A549 (cell line): ENCODE results near the gene AKR1E2. TPM values are rescaled to one million over a fixed set of nuclear protein-coding genes. Genes with fewer than 3 reads are reported as not detected.

Experiments used
- ATAC-seq, 2 experiments: fragments of 200-7000 bp in 1 of 2; fragments of >200 bp in 1 of 2; cut with Nextera tagmentation in 1 of 2; cut with Tn5 transposase in 1 of 2; 3 replicates each; pipeline versions ENCODE4 v1.8.0 to v1.9.1; 2018 to 2020; ENCODE audit warnings: mild to moderate bottlenecking in 1 of 2, moderate library complexity in 1 of 2
- CTCF ChIA-PET: fragments of 300-600 bp; sonication (Branson Sonifier 250); formaldehyde crosslinking; extraction: SDS; loops from one replicate; lab custom pipeline; 2021; ENCODE audit warnings: antibody characterized with exemption, inconsistent platforms; lab: Yijun Ruan, JAX
- POLR2A ChIA-PET: fragments of 350-600 bp; formaldehyde crosslinking; extraction: SDS; loops from one replicate; lab custom pipeline; 2021; ENCODE audit warnings: antibody characterized with exemption, inconsistent platforms; lab: Yijun Ruan, JAX
- DNase-seq, 2 experiments: peaks; one replicate each; pipeline versions ENCODE4 v3.0.0 to v3.0.0-alpha.2; 2011 to 2016; ENCODE audit warnings: low read depth in 1 of 2, low spot score in 1 of 2
- FAIRE-seq: peaks from 2 replicates; lab custom pipeline; 2011; peaks lifted over from hg19 to GRCh38; lab: Jason Lieb, UNC
- H3K27ac ChIP-seq, 2 experiments: fragments of >200 bp; sonication (Bioruptor Twin); formaldehyde crosslinking; 3 replicates each; pipeline ENCODE4 v1.5.1; 2016 to 2017
- H3K4me1 ChIP-seq: fragments of >200 bp; sonication (Bioruptor Twin); formaldehyde crosslinking; 3 replicates; pipeline ENCODE4 v1.6.1; 2016
- H3K4me2 ChIP-seq: fragments of >200 bp; sonication (Bioruptor Twin); formaldehyde crosslinking; 3 replicates; pipeline ENCODE4 v1.6.1; 2016
- H3K4me3 ChIP-seq: fragments of >200 bp; sonication (Bioruptor Twin); formaldehyde crosslinking; 3 replicates; pipeline ENCODE4 v1.5.1; 2016
- H3K9me3 ChIP-seq: fragments of >200 bp; sonication (Bioruptor Twin); formaldehyde crosslinking; 3 replicates; pipeline ENCODE4 v1.6.1; 2016
- CBX2 ChIP-seq: fragments of 200-600 bp; sonication (generic); IDR thresholded peaks from 2 replicates; pipeline ENCODE4 v1.6.1; 2016; ENCODE audit warnings: low read depth, mild to moderate bottlenecking, borderline replicate concordance
- CBX8 ChIP-seq: fragments of 200-600 bp; sonication (generic); IDR thresholded peaks from 2 replicates; pipeline ENCODE4 v1.6.1; 2016
- EP300 ChIP-seq, 2 experiments: fragments of >200 bp; sonication (Bioruptor Twin); formaldehyde crosslinking; IDR thresholded peaks; 2 replicates in 1 of 2; 3 replicates in 1 of 2; pipeline ENCODE4 v1.6.1; 2016 to 2017
- ESRRA ChIP-seq: fragments of 150-350 bp; IDR thresholded peaks from 2 replicates; pipeline ENCODE4 v1.6.1; 2014; ENCODE audit warnings: mild to moderate bottlenecking, low read length, borderline replicate concordance
- FOSB ChIP-seq: fragments of 250-450 bp; sonication (Bioruptor Pico); IDR thresholded peaks from 2 replicates; pipeline ENCODE4 v1.5.0; 2020; ENCODE audit warnings: mild to moderate bottlenecking, moderate library complexity
- FOSL2 ChIP-seq, 2 experiments: fragments of 450-650 bp in 1 of 2; fragments of >200 bp in 1 of 2; sonication (Bioruptor Twin) in 1 of 2; formaldehyde crosslinking; IDR thresholded peaks; 2 replicates each; pipeline versions ENCODE4 v1.5.0 to v1.6.1; 2016 to 2020; ENCODE audit warnings: mild to moderate bottlenecking in 1 of 2, moderate library complexity in 1 of 2
- GATA3 ChIP-seq: IDR thresholded peaks from 2 replicates; pipeline ENCODE4 v1.6.1; 2012; ENCODE audit warnings: borderline replicate concordance
- HDAC2 ChIP-seq: fragments of 200-600 bp; sonication (generic); IDR thresholded peaks from 2 replicates; pipeline ENCODE4 v1.6.1; 2016
- HOXB13 ChIP-seq: fragments of 250-450 bp; sonication (Bioruptor Pico); IDR thresholded peaks from 2 replicates; pipeline ENCODE4 v1.5.0; 2020; ENCODE audit warnings: low read depth, mild to moderate bottlenecking, moderate library complexity
- HOXB5 ChIP-seq: fragments of 250-450 bp; sonication (Bioruptor Pico); IDR thresholded peaks from 2 replicates; pipeline ENCODE4 v1.5.0; 2020; ENCODE audit warnings: mild to moderate bottlenecking, moderate library complexity
- JUN ChIP-seq, 2 experiments: fragments of >200 bp; sonication (Bioruptor Twin); formaldehyde crosslinking; IDR thresholded peaks; 2 replicates in 1 of 2; 3 replicates in 1 of 2; pipeline ENCODE4 v1.6.1; 2016 to 2017
- JUNB ChIP-seq: fragments of >200 bp; sonication (Bioruptor Twin); formaldehyde crosslinking; IDR thresholded peaks from 2 replicates; pipeline ENCODE4 v1.6.1; 2016
- MAFK ChIP-seq: fragments of 450-650 bp; IDR thresholded peaks from 2 replicates; pipeline ENCODE4 v1.6.1; 2014; ENCODE audit not compliant: partially characterized antibody
- NR3C1 ChIP-seq: fragments of >200 bp; sonication (Bioruptor Twin); formaldehyde crosslinking; IDR thresholded peaks from 3 replicates; pipeline ENCODE4 v1.6.1; 2017
- POLR2A ChIP-seq: IDR thresholded peaks from 2 replicates; pipeline ENCODE4 v1.6.1; 2012; ENCODE audit warnings: mild to moderate bottlenecking, low read length
- RARB ChIP-seq: fragments of 250-450 bp; sonication (Bioruptor Pico); IDR thresholded peaks from 2 replicates; pipeline ENCODE4 v1.8.0; 2021; ENCODE audit warnings: mild to moderate bottlenecking, moderate library complexity
- RNF2 ChIP-seq: fragments of 200-600 bp; sonication (generic); IDR thresholded peaks from 2 replicates; pipeline ENCODE4 v1.6.1; 2016; ENCODE audit warnings: low read depth, mild to moderate bottlenecking, antibody characterized with exemption, moderate library complexity, borderline replicate concordance
- TFCP2L1 ChIP-seq: fragments of 250-450 bp; sonication (Bioruptor Pico); IDR thresholded peaks from 2 replicates; pipeline ENCODE4 v1.5.0; 2021; ENCODE audit warnings: mild to moderate bottlenecking
- ZSCAN20 ChIP-seq: fragments of 250-450 bp; sonication (Bioruptor Pico); IDR thresholded peaks from 2 replicates; pipeline ENCODE4 v1.8.0; 2022; ENCODE audit warnings: mild to moderate bottlenecking, moderate library complexity
- WGBS: methylation state at CpG from one replicate; pipeline ENCODE4 v1.1.6; 2017; ENCODE audit errors: missing lambda C conversion rate; 5-methylcytosine and 5-hydroxymethylcytosine counted together
- polyA plus RNA-seq, 4 experiments: library from polyadenylated mRNA; depleted of rRNA in 3 of 4; stranded (reverse); fragments of >200 nt; fragmentation: RNase III in 1 of 4; extraction: RNeasy Plus Mini Kit Qiagen cat#74134 plus additional on column Dnase treatment in 1 of 4; gene quantifications; 2 replicates in 3 of 4; 3 replicates in 1 of 4; pipeline ENCODE4 v1.2.3, GENCODE V29; 2011 to 2017
- TF ChIP-seq, protein P1 (sequence below): IDR thresholded peaks from 2 replicates; pipeline ENCODE4 v1.6.1; 2012
- TF ChIP-seq, protein P2 (sequence below): IDR thresholded peaks from 2 replicates; pipeline ENCODE4 v1.6.1; 2012; ENCODE audit warnings: low read depth, borderline replicate concordance
- TF ChIP-seq, protein P3 (sequence below): fragments of >200 bp; sonication (Bioruptor Twin); formaldehyde crosslinking; IDR thresholded peaks from 3 replicates; pipeline ENCODE4 v1.5.1; 2016
- TF ChIP-seq, protein P4 (sequence below): fragments of 250-450 bp; sonication (Bioruptor Pico); IDR thresholded peaks from 2 replicates; pipeline ENCODE4 v1.5.0; 2021; ENCODE audit warnings: mild to moderate bottlenecking, moderate library complexity, borderline replicate concordance
- TF ChIP-seq, protein P5 (sequence below): fragments of 150-350 bp; IDR thresholded peaks from 2 replicates; pipeline ENCODE4 v1.6.1; 2014; ENCODE audit warnings: low read depth, mild to moderate bottlenecking, low read length

The AKR1E2 gene
- polyA plus RNA-seq, 2 of the 4 experiments (the other 2 are of a cell fraction): 11.2 to 17.5 TPM

DNA sequence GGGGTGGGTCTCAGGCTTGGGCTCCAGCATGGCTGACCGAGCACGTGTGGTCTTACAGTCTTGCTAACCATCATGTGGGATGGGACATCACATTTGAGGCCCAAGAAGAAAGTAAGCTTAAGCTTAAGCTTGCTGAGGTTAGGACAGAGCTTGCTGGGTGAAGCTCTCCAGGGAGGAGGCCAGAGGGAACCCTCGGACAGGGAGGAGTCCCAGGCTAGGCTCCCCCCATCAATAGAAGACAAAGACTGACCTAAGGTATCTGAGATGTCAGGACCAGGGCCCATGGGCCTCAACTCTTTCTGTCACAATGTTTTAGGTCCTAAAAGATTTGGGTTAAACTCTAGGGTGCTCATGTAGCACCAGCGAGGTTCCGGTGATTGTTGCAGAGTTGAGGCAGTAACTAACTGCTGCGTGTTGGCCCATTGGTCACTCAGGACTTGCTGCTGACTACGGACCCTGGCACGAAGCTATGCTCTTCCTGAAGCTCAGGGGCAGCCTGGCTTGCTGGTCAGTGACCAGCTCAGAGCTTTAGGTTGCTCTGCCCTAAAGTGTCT, 10.5 kb downstream of the AKR1E2 start:
- CTCF ChIA-PET: interaction anchor here (0.6 to 11.1 kb wide), 8 partner anchors 10 to 1097 kb away, joined by 3 to 153 read pairs (median 7); partner anchors contain the start of gene AKR1E2
- H3K4me1 ChIP-seq: no peaks in the 10 kb centered on the region
- DNase-seq: no peak
- H3K4me3 ChIP-seq: no peak overlapping the region
- no peak overlapping the region for H3K27ac ChIP-seq
- no peaks in the 10 kb centered on the region for H3K9me3 ChIP-seq
- H3K4me2 ChIP-seq: no peak overlapping the region
- WGBS: 91% methylated on average over 8 of the region's 8 CpGs
- TF ChIP-seq HOXB13 (CRISPR knock-in tag): no peak
- no peak for TF ChIP-seq CBX2
- no peak for TF ChIP-seq CBX8
- no peak for TF ChIP-seq TFCP2L1 (CRISPR knock-in tag)
- TF ChIP-seq, protein P1, sequence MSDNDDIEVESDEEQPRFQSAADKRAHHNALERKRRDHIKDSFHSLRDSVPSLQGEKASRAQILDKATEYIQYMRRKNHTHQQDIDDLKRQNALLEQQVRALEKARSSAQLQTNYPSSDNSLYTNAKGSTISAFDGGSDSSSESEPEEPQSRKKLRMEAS: no peak
- TF ChIP-seq EP300 (IDR thresholded peaks at IDR 0.05): no peak
- no peak for TF ChIP-seq MAFK
- no peak for TF ChIP-seq ZSCAN20 (CRISPR knock-in tag)
- no peak for TF ChIP-seq RARB (CRISPR knock-in tag)
- TF ChIP-seq, protein P2, sequence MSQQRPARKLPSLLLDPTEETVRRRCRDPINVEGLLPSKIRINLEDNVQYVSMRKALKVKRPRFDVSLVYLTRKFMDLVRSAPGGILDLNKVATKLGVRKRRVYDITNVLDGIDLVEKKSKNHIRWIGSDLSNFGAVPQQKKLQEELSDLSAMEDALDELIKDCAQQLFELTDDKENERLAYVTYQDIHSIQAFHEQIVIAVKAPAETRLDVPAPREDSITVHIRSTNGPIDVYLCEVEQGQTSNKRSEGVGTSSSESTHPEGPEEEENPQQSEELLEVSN: no peak
- TF ChIP-seq, protein P3, sequence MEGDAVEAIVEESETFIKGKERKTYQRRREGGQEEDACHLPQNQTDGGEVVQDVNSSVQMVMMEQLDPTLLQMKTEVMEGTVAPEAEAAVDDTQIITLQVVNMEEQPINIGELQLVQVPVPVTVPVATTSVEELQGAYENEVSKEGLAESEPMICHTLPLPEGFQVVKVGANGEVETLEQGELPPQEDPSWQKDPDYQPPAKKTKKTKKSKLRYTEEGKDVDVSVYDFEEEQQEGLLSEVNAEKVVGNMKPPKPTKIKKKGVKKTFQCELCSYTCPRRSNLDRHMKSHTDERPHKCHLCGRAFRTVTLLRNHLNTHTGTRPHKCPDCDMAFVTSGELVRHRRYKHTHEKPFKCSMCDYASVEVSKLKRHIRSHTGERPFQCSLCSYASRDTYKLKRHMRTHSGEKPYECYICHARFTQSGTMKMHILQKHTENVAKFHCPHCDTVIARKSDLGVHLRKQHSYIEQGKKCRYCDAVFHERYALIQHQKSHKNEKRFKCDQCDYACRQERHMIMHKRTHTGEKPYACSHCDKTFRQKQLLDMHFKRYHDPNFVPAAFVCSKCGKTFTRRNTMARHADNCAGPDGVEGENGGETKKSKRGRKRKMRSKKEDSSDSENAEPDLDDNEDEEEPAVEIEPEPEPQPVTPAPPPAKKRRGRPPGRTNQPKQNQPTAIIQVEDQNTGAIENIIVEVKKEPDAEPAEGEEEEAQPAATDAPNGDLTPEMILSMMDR: no peak
- TF ChIP-seq FOSL2 (IDR thresholded peaks at IDR 0.05): no peak
- no peak for TF ChIP-seq FOSL2 (CRISPR knock-in tag; IDR thresholded peaks at IDR 0.05)
- no peak for TF ChIP-seq NR3C1
- no peak for TF ChIP-seq JUN (IDR thresholded peaks at IDR 0.05)
- TF ChIP-seq, protein P4, sequence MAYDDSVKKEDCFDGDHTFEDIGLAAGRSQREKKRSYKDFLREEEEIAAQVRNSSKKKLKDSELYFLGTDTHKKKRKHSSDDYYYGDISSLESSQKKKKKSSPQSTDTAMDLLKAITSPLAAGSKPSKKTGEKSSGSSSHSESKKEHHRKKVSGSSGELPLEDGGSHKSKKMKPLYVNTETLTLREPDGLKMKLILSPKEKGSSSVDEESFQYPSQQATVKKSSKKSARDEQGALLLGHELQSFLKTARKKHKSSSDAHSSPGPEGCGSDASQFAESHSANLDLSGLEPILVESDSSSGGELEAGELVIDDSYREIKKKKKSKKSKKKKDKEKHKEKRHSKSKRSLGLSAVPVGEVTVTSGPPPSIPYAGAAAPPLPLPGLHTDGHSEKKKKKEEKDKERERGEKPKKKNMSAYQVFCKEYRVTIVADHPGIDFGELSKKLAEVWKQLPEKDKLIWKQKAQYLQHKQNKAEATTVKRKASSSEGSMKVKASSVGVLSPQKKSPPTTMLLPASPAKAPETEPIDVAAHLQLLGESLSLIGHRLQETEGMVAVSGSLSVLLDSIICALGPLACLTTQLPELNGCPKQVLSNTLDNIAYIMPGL (CRISPR knock-in tag): no peak
- TF ChIP-seq, all 56 proteins: peak for 0
- ATAC-seq (no peak), FAIRE-seq (no peak)
- POLR2A ChIA-PET: interaction anchor here (3.1 kb wide), 1 partner anchor 10 kb away, joined by 12 read pairs; the partner anchor contains the start of gene AKR1E2

DNA sequence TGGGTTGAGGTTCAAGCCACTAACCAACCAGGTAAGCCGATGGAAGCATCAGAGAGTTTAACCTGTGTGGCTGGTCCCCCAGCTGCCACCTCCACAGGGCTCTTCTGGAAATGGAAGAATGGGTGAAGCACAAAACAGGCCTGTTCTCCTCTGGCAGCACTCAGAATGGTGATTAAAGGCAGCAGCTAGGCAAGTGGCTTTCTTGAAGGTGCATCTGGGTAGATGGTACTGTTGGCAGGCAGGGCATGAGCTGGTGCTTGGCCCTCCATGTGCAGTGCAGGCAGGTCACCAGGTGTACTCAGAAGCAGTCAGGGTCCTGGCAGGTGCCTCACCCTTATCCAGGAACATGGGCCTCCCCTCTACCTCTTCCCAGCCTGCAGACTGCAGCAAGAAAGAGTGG, 11.5 kb downstream of the AKR1E2 start:
- TF ChIP-seq JUNB (no peak), HDAC2 (no peak)
- Histone ChIP-seq H3K4me3 (no peak overlapping the region), H3K9me3 (no peaks in the 10 kb centered on the region), H3K4me2 (no peak overlapping the region), H3K27ac (no peak overlapping the region), H3K4me1 (no peaks in the 10 kb centered on the region)
- POLR2A ChIA-PET: interaction anchor here (3.1 kb wide), 1 partner anchor 11 kb away, joined by 12 read pairs; the partner anchor contains the start of gene AKR1E2
- WGBS: 86% methylated on average over 1 of the region's 1 CpG
- CTCF ChIA-PET: interaction anchor here (1.1 to 11.1 kb wide), 5 partner anchors 11 to 597 kb away, joined by 3 to 153 read pairs (median 17); partner anchors contain the start of gene AKR1E2
- no peak for ATAC-seq
- no peak for FAIRE-seq
- no peak for DNase-seq

DNA sequence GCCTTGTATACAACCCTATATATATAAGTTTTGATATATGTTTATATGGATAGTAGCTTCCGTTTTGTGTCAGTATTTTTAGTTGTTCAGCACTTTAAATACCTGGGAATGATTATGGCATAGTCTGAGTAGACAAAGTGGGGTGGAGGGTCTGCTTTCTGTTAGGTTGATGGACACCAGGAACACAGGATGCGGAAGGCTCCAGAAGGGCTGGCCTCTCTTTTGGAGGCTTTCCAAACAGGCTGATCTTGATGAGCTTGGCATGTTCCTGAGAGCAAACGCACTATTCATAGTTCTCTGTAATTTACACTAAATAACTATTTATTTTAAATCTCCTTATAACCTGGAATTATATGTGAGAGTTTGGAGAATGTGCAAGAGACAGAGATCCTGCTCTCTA, 12.7 kb downstream of the AKR1E2 start:
- TF ChIP-seq FOSB (CRISPR knock-in tag) (no peak), HDAC2 (no peak), ESRRA (no peak), RNF2 (no peak), GATA3 (no peak), NR3C1 (no peak), JUNB (no peak), CBX2 (no peak), HOXB5 (no peak), POLR2A (no peak)
- TF ChIP-seq, protein P5, sequence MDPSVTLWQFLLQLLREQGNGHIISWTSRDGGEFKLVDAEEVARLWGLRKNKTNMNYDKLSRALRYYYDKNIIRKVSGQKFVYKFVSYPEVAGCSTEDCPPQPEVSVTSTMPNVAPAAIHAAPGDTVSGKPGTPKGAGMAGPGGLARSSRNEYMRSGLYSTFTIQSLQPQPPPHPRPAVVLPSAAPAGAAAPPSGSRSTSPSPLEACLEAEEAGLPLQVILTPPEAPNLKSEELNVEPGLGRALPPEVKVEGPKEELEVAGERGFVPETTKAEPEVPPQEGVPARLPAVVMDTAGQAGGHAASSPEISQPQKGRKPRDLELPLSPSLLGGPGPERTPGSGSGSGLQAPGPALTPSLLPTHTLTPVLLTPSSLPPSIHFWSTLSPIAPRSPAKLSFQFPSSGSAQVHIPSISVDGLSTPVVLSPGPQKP: no peak
- TF ChIP-seq, protein P4 (CRISPR knock-in tag): no peak
- ATAC-seq: no peak

More for the DNA sequence above, 12.7 kb downstream of the AKR1E2 start:
- H3K27ac ChIP-seq: no peak overlapping the region
- H3K4me3 ChIP-seq: no peak overlapping the region
- H3K4me2 ChIP-seq: no peak overlapping the region
- no peak for DNase-seq
- ChIA-PET POLR2A (interaction anchor here (3.1 kb wide), 1 partner anchor 13 kb away, joined by 12 read pairs; the partner anchor contains the start of gene AKR1E2), CTCF (interaction anchor here (0.9 to 11.1 kb wide), 5 partner anchors 11 to 257 kb away, joined by 3 to 153 read pairs (median 3); no protein-coding TSS in a partner anchor)
- no peaks in the 10 kb centered on the region for H3K9me3 ChIP-seq
- no peaks in the 10 kb centered on the region for H3K4me1 ChIP-seq
- no peak for FAIRE-seq
- WGBS: 95% methylated on average over 3 of the region's 3 CpGs
